Loucy (cell line): Measurements from ENCODE around the gene SERPING1.

ENCODE experiments used
- CTCF ChIP-seq: fragments of 200-600 bp; sonication (generic); conservative IDR thresholded peaks from 2 replicates; pipeline ENCODE4 v1.5.1; 2014; ENCODE audit warnings: mild to moderate bottlenecking, antibody characterized with exemption, low read length
- EZH2phosphoT487 ChIP-seq: fragments of 200-600 bp; IDR thresholded peaks from 2 replicates; pipeline ENCODE4 v1.6.1; 2018; ENCODE audit warnings: antibody characterized with exemption, mild to moderate bottlenecking, moderate library complexity, borderline replicate concordance

GRCh38 chr11:57549983-57550382, 47.5 kb upstream of the SERPING1 start:
- no peak for TF ChIP-seq CTCF
- no peak for TF ChIP-seq EZH2phosphoT487
